Measurements from ENCODE around the gene CD2BP2. TPM values are rescaled to one million over a fixed set of nuclear protein-coding genes. Genes with fewer than 3 reads are reported as not detected.

The CD2BP2 gene
- polyA plus RNA-seq, 3 donors: 58.4 to 62.9 (median 61.3) TPM

GRCh38 chr16:30365200-30365599, 10.1 kb upstream of the CD2BP2 start:
- DNase-seq (ENCODE audit: low read depth in 3 of 3, low spot score in 2 of 3): no peak

- DNase-seq (ENCODE audit: low read depth in 3 of 3, low spot score in 2 of 3): no peak
Measured at GRCh38 chr16:30361180-30361579, 6.1 kb upstream of the CD2BP2 start.

GRCh38 chr16:30359871-30360170, 4.7 kb upstream of the CD2BP2 start:
- DNase-seq (ENCODE audit: low read depth in 3 of 3, low spot score in 2 of 3): no peak

GRCh38 chr16:30358990-30359870, 4.1 kb upstream of the CD2BP2 start:
- no peak for DNase-seq (ENCODE audit: low read depth in 3 of 3, low spot score in 2 of 3)

GRCh38 chr16:30358577-30358936, 3.4 kb upstream of the CD2BP2 start:
- DNase-seq (ENCODE audit: low read depth in 3 of 3, low spot score in 2 of 3): no peak

GRCh38 chr16:30357715-30358576, 2.8 kb upstream of the CD2BP2 start:
- DNase-seq (ENCODE audit: low read depth in 3 of 3, low spot score in 2 of 3): no peak

GRCh38 chr16:30357085-30357714, 2.1 kb upstream of the CD2BP2 start:
- DNase-seq (ENCODE audit: low read depth in 3 of 3, low spot score in 2 of 3): no peak

GRCh38 chr16:30356401-30357084, 1.4 kb upstream of the CD2BP2 start:
- DNase-seq (ENCODE audit: low read depth in 3 of 3, low spot score in 2 of 3): no peak

GRCh38 chr16:30355954-30356308, 823 bp upstream of the CD2BP2 start:
- DNase-seq (ENCODE audit: low read depth in 3 of 3, low spot score in 2 of 3): no peak

GRCh38 chr16:30354423-30355143, 525 bp downstream of the CD2BP2 start:
- DNase-seq (ENCODE audit: low read depth in 3 of 3, low spot score in 2 of 3): no peak

GRCh38 chr16:30353438-30354129, 1.5 kb downstream of the CD2BP2 start:
- no peak for DNase-seq (ENCODE audit: low read depth in 3 of 3, low spot score in 2 of 3)

GRCh38 chr16:30352488-30353401, 2.4 kb downstream of the CD2BP2 start:
- DNase-seq (ENCODE audit: low read depth in 3 of 3, low spot score in 2 of 3): no peak

GRCh38 chr16:30351586-30352419, 3.3 kb downstream of the CD2BP2 start:
- DNase-seq (ENCODE audit: low read depth in 3 of 3, low spot score in 2 of 3): no peak

GRCh38 chr16:30351001-30351441, 4.1 kb downstream of the CD2BP2 start:
- no peak for DNase-seq (ENCODE audit: low read depth in 3 of 3, low spot score in 2 of 3)

GRCh38 chr16:30350134-30350871, 4.8 kb downstream of the CD2BP2 start:
- DNase-seq (ENCODE audit: low read depth in 3 of 3, low spot score in 2 of 3): no peak

- DNase-seq (ENCODE audit: low read depth in 3 of 3, low spot score in 2 of 3): no peak
Measured at GRCh38 chr16:30349675-30350074, 5.4 kb downstream of the CD2BP2 start.

- DNase-seq (ENCODE audit: low read depth in 3 of 3, low spot score in 2 of 3): no peak
Measured at GRCh38 chr16:30348929-30349328, 6.2 kb downstream of the CD2BP2 start.
